Stimulated activated CD4-positive, alpha-beta T cell treated with anti-CD3 and anti-CD28 coated beads, Interleukin-4, amount 100 ng/mL, for 1 hour (primary cell): ENCODE results near the gene DNAH1.

ENCODE experiments used
- DNase-seq: peaks from one replicate; pipeline ENCODE4 v3.0.0-alpha.2; 2020

Gene DNAH1

GRCh38 chr3:52361454-52361853, 45.3 kb downstream of the DNAH1 start:
- DNase-seq, result no peak

GRCh38 chr3:52361898-52362297, 45.8 kb downstream of the DNAH1 start:
- DNase-seq, result no peak

DNA sequence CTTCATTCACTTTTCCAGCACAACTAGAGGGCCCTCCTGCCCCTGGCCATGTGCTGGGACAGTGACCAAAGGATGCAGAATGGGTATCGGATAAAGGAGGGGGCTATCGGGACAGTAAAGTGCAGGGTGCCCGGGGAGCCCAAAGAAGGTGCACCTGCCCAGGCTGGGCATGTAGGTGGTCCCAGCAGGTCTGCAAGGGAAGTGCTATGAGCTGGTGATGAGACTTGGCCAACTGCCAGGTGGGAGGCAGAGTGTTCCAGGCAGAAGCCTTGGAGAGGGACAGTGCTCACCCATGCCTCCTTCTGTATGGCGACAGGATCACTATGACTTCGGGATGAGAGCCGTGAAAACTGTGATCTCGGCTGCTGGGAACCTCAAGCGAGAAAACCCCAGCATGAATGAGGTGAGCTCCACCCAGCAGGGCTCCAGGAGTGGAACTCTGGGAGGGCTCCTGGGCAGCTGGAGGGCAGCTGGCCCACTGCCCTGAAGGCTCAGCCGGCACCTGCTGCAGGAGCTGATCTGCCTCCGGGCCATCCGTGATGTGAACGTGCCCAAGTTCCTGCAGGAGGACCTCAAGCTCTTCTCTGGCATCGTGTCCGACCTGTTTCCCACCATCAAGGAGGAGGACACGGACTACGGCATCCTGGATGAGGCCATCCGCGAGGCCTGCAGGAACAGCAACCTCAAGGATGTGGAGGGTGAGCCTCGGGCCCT, 48.4 kb downstream of the DNAH1 start:
- DNase-seq, result no peak

DNA sequence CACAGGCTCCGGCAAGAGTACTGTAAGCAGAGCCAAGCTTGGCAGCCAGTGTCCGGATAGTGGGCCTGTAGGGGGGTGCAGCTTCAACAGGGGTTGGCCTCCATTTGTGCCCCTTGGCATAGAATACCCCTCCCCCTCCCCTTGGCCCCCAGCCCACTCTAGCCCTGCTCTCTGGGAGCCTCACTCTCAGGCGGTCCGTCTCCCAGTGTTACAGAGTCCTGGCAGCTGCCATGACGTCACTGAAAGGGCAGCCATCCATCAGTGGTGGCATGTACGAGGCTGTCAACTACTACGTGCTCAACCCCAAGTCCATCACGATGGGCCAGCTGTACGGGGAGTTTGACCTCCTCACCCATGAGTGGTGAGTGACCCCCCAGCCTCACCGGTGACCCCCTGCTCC, 50.4 kb downstream of the DNAH1 start:
- DNase-seq, result no peak

GRCh38 chr3:52367891-52368880, 52.1 kb downstream of the DNAH1 start:
- no peak for DNase-seq

DNA sequence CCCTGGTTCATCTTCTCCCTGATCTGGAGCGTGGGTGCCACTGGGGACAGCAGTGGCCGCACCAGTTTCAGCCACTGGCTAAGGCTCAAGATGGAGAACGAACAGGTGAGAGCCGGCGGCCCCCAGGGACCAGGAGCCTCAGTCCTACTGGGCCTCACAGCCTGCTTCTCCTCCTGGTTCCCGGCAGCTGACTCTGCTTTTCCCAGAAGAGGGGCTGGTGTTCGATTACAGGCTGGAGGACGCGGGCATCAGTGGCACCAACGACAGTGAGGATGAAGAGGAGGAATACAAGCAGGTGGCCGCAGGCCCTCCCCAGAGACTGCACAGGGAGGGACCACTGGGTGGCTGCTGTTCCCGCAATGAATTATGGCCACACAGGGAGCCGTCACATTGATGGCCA, 54.4 kb downstream of the DNAH1 start:
- no peak for DNase-seq

GRCh38 chr3:52372822-52373504, 56.8 kb downstream of the DNAH1 start:
- peak; percentile 23 for DNase-seq

DNA sequence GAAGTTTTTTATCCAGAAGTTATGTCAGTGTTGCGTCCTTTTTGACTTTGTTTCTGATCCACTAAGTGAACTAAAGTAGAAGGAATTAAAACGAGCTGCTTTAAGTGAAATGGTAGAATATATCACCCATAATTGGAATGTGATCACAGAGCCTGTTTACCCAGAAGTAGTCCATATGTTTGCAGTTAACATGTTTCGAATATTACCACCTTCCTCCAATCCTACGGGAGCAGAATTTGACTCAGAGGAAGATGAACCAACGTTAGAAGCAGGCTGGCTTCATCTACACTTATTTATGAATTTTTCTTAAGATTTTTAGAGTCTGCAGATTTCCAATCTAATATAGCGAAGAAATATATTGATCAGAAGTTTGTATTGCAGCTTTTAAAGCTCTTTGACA, 57.6 kb downstream of the DNAH1 start:
- no peak for DNase-seq

DNA sequence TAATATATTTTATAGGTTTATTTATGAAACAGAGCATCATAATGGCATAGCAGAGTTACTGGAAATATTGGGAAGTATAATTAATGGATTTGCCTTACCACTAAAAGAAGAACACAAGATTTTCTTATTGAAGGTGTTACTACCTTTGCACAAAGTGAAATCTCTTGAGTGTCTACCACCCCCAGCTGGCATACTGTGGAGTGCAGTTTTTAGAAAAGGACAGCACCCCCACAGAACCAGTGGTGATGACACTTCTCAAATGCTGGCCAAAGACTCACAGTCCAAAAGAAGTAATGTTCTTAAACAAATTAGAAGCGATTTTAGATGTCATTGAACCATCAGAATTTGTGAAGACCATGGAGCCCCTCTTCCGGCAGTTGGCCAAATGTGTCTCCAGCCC, 58.1 kb downstream of the DNAH1 start:
- no peak for DNase-seq

DNA sequence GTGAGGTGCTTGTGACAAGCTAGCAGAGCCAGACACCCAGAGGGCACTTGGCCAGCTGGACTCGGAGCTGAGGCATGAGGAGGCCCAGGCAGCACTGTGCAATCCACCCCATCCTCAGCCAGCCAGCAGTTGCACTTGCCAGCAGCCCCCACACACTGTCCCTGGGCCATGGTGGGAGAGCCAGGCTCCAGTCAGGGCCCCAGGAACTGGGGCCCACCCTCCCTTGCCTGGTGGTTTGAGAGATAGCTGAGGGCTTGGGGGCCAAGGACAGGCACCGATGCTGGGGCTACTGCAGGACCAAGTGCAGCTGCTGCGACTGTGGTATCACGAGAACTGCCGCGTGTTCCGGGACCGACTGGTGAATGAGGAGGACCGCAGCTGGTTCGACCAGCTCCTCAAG, 63.5 kb downstream of the DNAH1 start:
- no peak for DNase-seq

DNA sequence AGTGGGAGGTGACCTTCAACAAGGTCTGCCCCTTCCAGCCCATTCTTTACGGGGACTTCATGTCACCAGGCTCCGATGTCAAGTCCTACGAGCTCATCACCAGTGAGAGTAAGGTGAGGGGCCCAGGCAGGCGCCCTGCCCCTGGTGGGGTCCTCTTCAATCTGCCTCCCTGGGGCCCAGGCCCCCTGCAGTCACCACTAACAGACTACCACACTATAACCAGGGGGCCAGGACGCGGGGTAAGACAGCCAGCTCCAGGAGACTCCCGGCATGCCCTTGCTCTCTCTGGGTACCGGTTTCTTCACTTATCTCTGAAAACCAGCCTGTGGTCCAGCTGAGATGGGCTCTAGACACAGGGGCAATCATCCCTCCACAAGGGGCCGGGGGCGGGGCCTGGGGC, 63.9 kb downstream of the DNAH1 start:
- no peak for DNase-seq

- DNase-seq, result no peak
Measured at GRCh38 chr3:52381623-52382022, 65.5 kb downstream of the DNAH1 start.

DNA sequence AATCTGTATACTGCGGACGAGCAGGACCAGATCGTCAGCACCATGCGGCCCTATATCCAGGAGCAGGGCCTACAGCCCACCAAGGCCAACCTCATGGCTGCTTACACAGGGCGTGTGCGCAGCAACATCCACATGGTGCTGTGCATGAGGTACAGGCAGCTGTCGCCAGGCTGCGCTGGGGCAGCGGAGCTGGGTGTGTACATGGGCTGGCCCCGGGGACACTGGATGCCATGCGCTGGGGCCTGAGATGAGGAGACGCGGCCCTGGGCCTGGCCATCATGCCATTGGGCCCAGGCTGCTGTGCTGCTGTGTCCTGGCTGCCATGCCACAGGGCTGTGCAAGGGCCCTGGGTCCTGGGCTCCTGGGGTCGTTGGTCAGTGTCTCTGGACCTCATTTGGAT, 67.3 kb downstream of the DNAH1 start:
- no peak for DNase-seq

- no peak for DNase-seq
Measured at GRCh38 chr3:52384019-52384761, 68.1 kb downstream of the DNAH1 start.

GRCh38 chr3:52385157-52385556, 69.0 kb downstream of the DNAH1 start:
- DNase-seq, result no peak

DNA sequence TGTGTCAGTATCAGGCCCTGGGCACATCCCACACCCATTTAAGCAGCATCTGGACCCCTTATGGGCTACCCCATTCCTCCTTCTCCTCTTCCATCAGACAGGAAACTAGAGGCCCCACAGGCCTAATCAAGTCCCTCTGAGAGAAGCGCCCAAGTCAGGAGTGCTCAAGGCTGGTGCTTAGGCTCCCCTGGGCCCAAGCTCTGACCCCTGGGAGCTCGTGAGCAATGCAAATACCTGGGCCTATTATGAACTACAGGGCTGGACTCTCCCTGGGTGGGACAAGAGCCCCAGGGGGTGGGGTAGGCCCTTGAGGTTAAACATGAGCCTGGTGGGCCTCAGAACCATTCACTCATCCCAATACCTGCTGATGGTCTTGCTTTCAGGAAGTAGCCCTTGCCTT, 71.4 kb downstream of the DNAH1 start:
- no peak for DNase-seq

DNA sequence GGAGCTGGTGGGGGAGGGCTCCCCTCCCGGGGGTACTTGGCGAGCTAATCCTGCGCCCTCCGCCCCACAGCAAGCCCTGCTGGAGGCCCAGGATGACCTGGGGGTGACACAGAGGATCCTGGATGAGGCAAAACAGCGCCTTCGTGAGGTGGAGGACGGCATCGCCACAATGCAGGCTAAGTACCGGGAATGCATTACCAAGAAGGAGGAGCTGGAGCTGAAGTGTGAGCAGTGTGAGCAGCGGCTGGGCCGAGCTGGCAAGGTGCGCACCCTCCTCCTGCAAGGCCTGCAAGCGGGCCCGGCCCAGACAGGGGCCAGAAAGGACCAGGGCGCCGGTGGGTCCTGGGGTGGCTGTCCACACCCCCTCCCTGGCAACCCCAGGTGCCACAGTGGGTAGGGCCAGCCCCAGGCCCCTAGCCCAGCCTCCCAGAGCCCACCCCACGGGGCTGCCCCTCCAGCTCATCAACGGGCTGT, 72.3 kb downstream of the DNAH1 start:
- no peak for DNase-seq

DNA sequence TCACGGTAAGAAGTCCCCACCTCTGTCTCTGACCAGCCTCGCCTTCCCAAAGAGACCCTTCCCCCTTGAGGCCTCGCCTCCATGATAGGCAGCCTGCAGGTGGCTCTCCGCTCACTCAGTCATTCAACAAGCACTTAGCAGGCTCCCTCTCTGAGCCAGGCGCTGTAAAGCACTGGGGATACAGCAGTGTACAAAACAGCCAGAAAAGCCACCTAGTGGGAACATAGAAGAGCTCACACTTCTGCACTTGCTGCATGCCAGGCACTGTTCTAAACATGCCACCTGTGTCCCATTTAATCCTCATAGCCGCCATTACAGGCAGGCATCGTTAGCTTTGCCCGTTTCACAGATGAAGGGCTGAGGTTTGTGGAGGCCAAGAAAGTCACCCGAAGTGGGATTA, 72.8 kb downstream of the DNAH1 start:
- no peak for DNase-seq

GRCh38 chr3:52391096-52391495, 75.0 kb downstream of the DNAH1 start:
- no peak for DNase-seq

- DNase-seq, result no peak
Measured at GRCh38 chr3:52392216-52392930, 76.3 kb downstream of the DNAH1 start.

GRCh38 chr3:52393131-52393807, 77.2 kb downstream of the DNAH1 start:
- DNase-seq, result no peak
